ENCODE data around the gene RAP1B.

- TF ChIP-seq CTCF (IDR thresholded peaks at IDR 0.05) (no peak), POLR2AphosphoS5 (IDR thresholded peaks at IDR 0.05) (no peak)
These were observed 56.6 kb downstream of the RAP1B start for GRCh38 chr12:68667291-68667690.

Data from esophagus muscularis mucosa (tissue), 3 donors.